Smooth muscle cell of the coronary artery (primary cell): ENCODE results near the gene BCAS3. TPM values are rescaled to one million over a fixed set of nuclear protein-coding genes. Genes with fewer than 3 reads are reported as not detected.

Experiments
- total RNA-seq: library from RNA; depleted of rRNA; stranded (reverse); fragments of >200 nt; gene quantifications from 2 replicates; pipeline ENCODE4 v1.2.3, GENCODE V29; 2014; ENCODE audit warnings: low replicate concordance

BCAS3 gene
- 28.9 and 54.8 TPM in 2 replicates for total RNA-seq

DNA sequence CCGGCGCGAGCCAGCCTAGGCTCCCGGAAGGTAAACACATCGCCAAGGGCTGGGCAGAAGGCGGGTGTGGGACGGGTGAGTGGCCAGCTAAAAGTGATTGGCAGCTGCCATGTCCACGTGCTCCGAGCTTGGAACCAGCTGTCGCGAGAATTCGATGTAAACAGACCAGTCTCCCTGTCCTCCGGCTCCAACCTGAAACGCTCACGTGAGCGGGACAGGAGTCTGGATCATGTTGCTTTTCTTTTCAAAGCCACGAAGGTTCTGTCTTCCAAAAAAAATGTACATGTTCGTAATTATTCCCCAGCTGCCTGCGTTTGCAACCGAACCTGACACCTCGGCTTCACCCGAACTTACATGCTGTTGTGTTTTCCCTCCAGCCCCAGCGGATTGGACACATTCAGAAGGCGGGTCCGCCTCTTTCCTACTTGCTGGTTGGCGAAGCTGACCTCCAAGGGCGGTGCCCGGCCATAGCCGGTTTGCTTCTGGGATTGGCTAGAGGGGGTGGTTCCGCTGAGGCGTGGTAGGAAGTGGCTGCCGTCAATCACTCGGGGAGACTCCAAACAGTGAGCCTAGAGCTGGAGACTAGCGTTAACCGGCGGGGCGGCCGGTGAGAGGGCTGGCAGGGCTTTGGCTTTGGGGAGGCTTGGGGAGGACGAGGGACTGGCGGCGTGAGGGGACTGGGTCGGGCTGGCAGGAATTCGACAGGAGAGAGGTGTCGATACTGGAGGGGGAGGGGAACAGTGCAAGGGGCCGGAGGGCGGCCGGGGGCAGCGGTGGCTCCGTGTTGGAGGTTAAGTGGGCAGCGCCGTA is at the start of gene BCAS3:
Gene BCAS3, plus strand, starts transcription at position 544 of the 810 bp plus-strand sequence.

DNA sequence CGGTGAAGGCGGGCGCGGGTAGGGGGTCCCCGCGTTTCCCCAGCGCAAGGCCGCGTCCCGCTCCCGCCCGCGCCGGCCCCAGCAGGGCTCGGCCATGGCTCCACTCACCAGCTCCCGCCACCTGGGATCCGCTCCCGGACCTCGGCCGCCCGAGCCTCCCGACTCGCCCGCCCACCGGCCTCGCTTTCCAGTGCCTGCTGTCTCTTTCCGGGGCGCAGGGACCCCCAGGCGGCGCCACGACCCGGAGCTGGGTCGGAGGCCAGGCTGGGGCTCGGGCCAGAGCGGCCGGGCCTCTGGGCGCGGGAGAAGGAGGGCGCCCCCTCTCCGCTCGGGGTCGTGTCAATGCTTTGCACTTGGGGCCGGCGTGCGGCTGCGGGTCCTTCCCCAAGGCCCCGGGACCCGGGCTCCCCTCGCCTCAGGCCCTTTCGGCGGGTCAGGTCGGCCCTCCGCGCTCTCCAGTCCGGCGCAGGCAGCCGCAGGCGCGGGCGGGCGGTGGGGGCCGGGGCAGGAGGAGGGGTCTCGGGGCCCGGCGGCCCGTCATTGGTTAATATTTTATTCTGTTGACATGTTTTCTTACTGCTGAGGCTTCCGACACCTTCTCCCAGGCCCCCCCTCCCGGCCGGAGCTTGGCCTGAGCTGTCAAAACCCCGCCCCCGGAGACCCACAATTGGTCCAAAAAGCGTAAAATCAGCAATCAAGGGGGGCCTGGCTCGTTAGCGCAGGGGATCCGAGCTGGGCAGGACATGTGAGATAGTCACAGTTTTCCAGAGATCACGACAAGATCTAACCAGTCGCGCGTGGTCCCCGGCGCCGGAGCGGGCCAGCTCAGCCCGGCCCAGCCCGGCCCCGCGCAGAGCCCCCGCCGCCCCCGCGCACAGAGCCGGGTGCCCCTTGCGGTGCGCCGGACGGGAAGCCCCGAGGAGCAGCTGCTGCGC is 721.7 kb downstream of the BCAS3 start, which contains the start of gene TBX2:
Gene TBX2, plus strand, starts transcription at position 713 of the 935 bp plus-strand sequence. CDS start 334 bp downstream, outside the sequence.

Other genes with a start within 250 kb of the BCAS3 start
- 26.4 and 30.8 TPM in 2 replicates for gene APPBP2, start 151.6 kb upstream of the BCAS3 start, total RNA-seq
- gene PPM1D, start 77.7 kb upstream of the BCAS3 start, total RNA-seq = 6.2 and 7.0 TPM in 2 replicates